Activated CD4-positive, alpha-beta T cell treated with anti-CD3 and anti-CD28 coated beads, Interleukin-2, amount 50 U/mL, for 4 hours (primary cell): ENCODE results near the gene DERL2.

ENCODE experiments used
- DNase-seq, 2 experiments: peaks; one replicate each; pipeline ENCODE4 v3.0.0-alpha.2; 2020

The DERL2 gene

GRCh38 chr17:5500589-5501391 lies 14.8 kb upstream of the DERL2 start:
- peak; percentile 50 to 52 for DNase-seq

GRCh38 chr17:5500247-5500588 lies 14.2 kb upstream of the DERL2 start:
- no peak for DNase-seq

GRCh38 chr17:5499476-5500231 lies 13.7 kb upstream of the DERL2 start:
- DNase-seq = no peak

- no peak for DNase-seq
These were observed 7.0 kb upstream of the DERL2 start for GRCh38 chr17:5492970-5493369.

- DNase-seq = no peak
These were observed 2.8 kb upstream of the DERL2 start for GRCh38 chr17:5488752-5489151.

GRCh38 chr17:5486206-5487124 lies 487 bp upstream of the DERL2 start, which contains the start of gene MIS12:
TSS of gene MIS12 (plus strand) at chr17:5486566. CDS start at chr17:5488863, 2,297 bp downstream.
- peak; percentile 98 for DNase-seq

- no peak for DNase-seq
These were observed 4.5 kb downstream of the DERL2 start for GRCh38 chr17:5481451-5481850.

GRCh38 chr17:5480962-5481361 lies 5.0 kb downstream of the DERL2 start:
- DNase-seq = no peak

GRCh38 chr17:5478992-5479391 lies 7.0 kb downstream of the DERL2 start:
- no peak for DNase-seq

- DNase-seq = no peak
These were observed 12.1 kb downstream of the DERL2 start for GRCh38 chr17:5473906-5474305.

GRCh38 chr17:5472511-5472910 lies 13.5 kb downstream of the DERL2 start:
- no peak for DNase-seq

GRCh38 chr17:5468075-5468473 lies 17.9 kb downstream of the DERL2 start:
- DNase-seq = peak; percentile 29 to 31

GRCh38 chr17:5467416-5467815 lies 18.6 kb downstream of the DERL2 start:
- no peak for DNase-seq

- no peak for DNase-seq
These were observed 19.7 kb downstream of the DERL2 start for GRCh38 chr17:5466295-5466694.

GRCh38 chr17:5464717-5465507 lies 21.1 kb downstream of the DERL2 start:
- no peak for DNase-seq

GRCh38 chr17:5446786-5447185 lies 39.2 kb downstream of the DERL2 start:
- DNase-seq = no peak

GRCh38 chr17:5444209-5444608 lies 41.8 kb downstream of the DERL2 start:
- no peak for DNase-seq

GRCh38 chr17:5443728-5444127 lies 42.2 kb downstream of the DERL2 start:
- no peak for DNase-seq

GRCh38 chr17:5439446-5439764 lies 46.6 kb downstream of the DERL2 start:
- no peak for DNase-seq

- peak; percentile 88 to 90 for DNase-seq
These were observed 47.1 kb downstream of the DERL2 start, which contains the start of gene C1QBP for GRCh38 chr17:5438716-5439445. TSS of gene C1QBP (minus strand) at chr17:5439155. CDS start at chr17:5439073, 82 bp downstream.

GRCh38 chr17:5437721-5438317 lies 48.2 kb downstream of the DERL2 start:
- no peak for DNase-seq
